Measurements from ENCODE around the gene TKTL1. TPM values are rescaled to one million over a fixed set of nuclear protein-coding genes. Genes with fewer than 3 reads are reported as not detected.

The TKTL1 gene
- total RNA-seq, 1 donor from 2014 or later = not detected

GRCh38 chrX:154358829-154359228, 63.2 kb downstream of the TKTL1 start:
- DNase-seq (ENCODE audit: low spot score, unreplicated experiment) = no peak
- H3K27me3 Mint-ChIP-seq = no peaks in the 10 kb centered on the region
- no peaks in the 10 kb centered on the region for H3K4me1 Mint-ChIP-seq (ENCODE audit: low read depth)
- H3K27ac Mint-ChIP-seq = peak overlapping the region; percentile 49
- no peak for TF ChIP-seq CTCF (IDR thresholded peaks at IDR 0.05; ENCODE audit: unreplicated experiment)
- peaks cover 4% of the 10 kb centered on the region for H3K36me3 Mint-ChIP-seq (ENCODE audit: insufficient read depth)
- no peak overlapping the region for H3K4me3 Mint-ChIP-seq (ENCODE audit: low read depth)
- peaks cover 3% of the 10 kb centered on the region for H3K9me3 Mint-ChIP-seq (ENCODE audit: low read depth)

GRCh38 chrX:154359362-154360154, 64.0 kb downstream of the TKTL1 start:
- no peak for TF ChIP-seq CTCF (IDR thresholded peaks at IDR 0.05; ENCODE audit: unreplicated experiment)
- no peak for DNase-seq (ENCODE audit: low spot score, unreplicated experiment)
- Mint-ChIP-seq H3K9me3 (ENCODE audit: low read depth) (peaks cover 3% of the 10 kb centered on the region), H3K4me1 (ENCODE audit: low read depth) (no peaks in the 10 kb centered on the region), H3K4me3 (ENCODE audit: low read depth) (no peak overlapping the region), H3K27ac (no peak overlapping the region), H3K27me3 (no peaks in the 10 kb centered on the region), H3K36me3 (ENCODE audit: insufficient read depth) (peaks cover 4% of the 10 kb centered on the region)

- no peaks in the 10 kb centered on the region for H3K4me1 Mint-ChIP-seq (ENCODE audit: low read depth)
Observed at GRCh38 chrX:154360155-154360713, 64.6 kb downstream of the TKTL1 start.

GRCh38 chrX:154362085-154362742, 66.6 kb downstream of the TKTL1 start:
- Mint-ChIP-seq H3K4me1 (ENCODE audit: low read depth) (no peaks in the 10 kb centered on the region), H3K27ac (no peak overlapping the region), H3K27me3 (no peaks in the 10 kb centered on the region), H3K4me3 (ENCODE audit: low read depth) (no peak overlapping the region), H3K9me3 (ENCODE audit: low read depth) (peaks cover 3% of the 10 kb centered on the region), H3K36me3 (ENCODE audit: insufficient read depth) (peaks cover 4% of the 10 kb centered on the region)
- DNase-seq (ENCODE audit: low spot score, unreplicated experiment) = no peak
- no peak for TF ChIP-seq CTCF (IDR thresholded peaks at IDR 0.05; ENCODE audit: unreplicated experiment)

More at GRCh38 chrX:154360155-154360713, 64.6 kb downstream of the TKTL1 start:
- H3K27me3 Mint-ChIP-seq = no peaks in the 10 kb centered on the region
- H3K9me3 Mint-ChIP-seq (ENCODE audit: low read depth) = peaks cover 3% of the 10 kb centered on the region
- H3K27ac Mint-ChIP-seq = no peak overlapping the region
- no peak for TF ChIP-seq CTCF (IDR thresholded peaks at IDR 0.05; ENCODE audit: unreplicated experiment)
- peaks cover 7% of the 10 kb centered on the region for H3K36me3 Mint-ChIP-seq (ENCODE audit: insufficient read depth)
- no peak for DNase-seq (ENCODE audit: low spot score, unreplicated experiment)
- no peak overlapping the region for H3K4me3 Mint-ChIP-seq (ENCODE audit: low read depth)

- no peak for DNase-seq (ENCODE audit: low spot score, unreplicated experiment)
- peaks cover 4% of the 10 kb centered on the region for H3K36me3 Mint-ChIP-seq (ENCODE audit: insufficient read depth)
- no peak for TF ChIP-seq CTCF (IDR thresholded peaks at IDR 0.05; ENCODE audit: unreplicated experiment)
- no peak overlapping the region for H3K4me3 Mint-ChIP-seq (ENCODE audit: low read depth)
- H3K4me1 Mint-ChIP-seq (ENCODE audit: low read depth) = peaks cover 2% of the 10 kb centered on the region
- no peaks in the 10 kb centered on the region for H3K27me3 Mint-ChIP-seq
- peak overlapping the region; percentile 52 for H3K27ac Mint-ChIP-seq
- H3K9me3 Mint-ChIP-seq (ENCODE audit: low read depth) = no peaks in the 10 kb centered on the region
Observed at GRCh38 chrX:154363706-154364439, 68.3 kb downstream of the TKTL1 start.

All from progenitor cell of endocrine pancreas (in vitro differentiated cells).